ENCODE data around the gene EFR3B. TPM values are rescaled to one million over a fixed set of nuclear protein-coding genes. Genes with fewer than 3 reads are reported as not detected.

EFR3B gene
- total and polyA plus RNA-seq, 10 of the 15 experiments (the other 5 are each of a cell fraction or from before 2014, with no cell fraction given), result 0.12 to 3.9 (median 1.8) TPM

DNA sequence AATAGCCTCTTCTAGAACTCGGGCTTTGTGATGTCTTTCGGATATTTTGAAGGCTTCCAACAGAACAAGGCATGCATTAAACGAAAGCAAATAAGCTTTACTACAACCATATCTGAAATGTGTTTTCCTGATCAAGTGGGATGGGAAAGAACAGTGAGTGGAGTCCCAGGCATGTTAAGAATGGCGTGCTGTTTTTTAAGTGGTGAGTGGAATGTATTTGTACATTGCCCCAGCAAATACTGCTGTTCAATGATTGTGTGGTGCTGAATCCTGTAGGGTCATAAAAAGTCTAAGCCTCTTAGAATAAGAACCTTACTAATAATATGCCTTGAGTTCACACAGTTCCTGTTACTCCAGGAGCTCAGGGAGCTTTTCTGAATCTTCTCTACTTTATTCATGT, 74.0 kb downstream of the EFR3B start:
- H3K36me3 ChIP-seq (ENCODE audit: control insufficient read depth in 2 of 2, insufficient read depth in 2 of 2, low read length in 1 of 2), result no peaks in the 10 kb centered on the region
- H4K20me1 ChIP-seq (ENCODE audit: control insufficient read depth, insufficient read depth), result no peaks in the 10 kb centered on the region
- no peaks in the 10 kb centered on the region for H3K9me3 ChIP-seq (replicated peaks; ENCODE audit: control insufficient read depth, insufficient read depth, low read length)
- DNase-seq (ENCODE audit: low read depth, low spot score) (no peak), ATAC-seq (no peak), FAIRE-seq (no peak)
- no peaks in the 10 kb centered on the region for H3K79me2 ChIP-seq (ENCODE audit: control insufficient read depth, insufficient read depth, low read length)
- no peak overlapping the region for H3K27ac ChIP-seq (ENCODE audit: control insufficient read depth, insufficient read depth)
- no peak overlapping the region for H2AFZ ChIP-seq (ENCODE audit: control insufficient read depth, low read depth, low read length)
- ChIA-PET CTCF (interaction anchor here (0.6 kb wide), 1 partner anchor 139 kb away, joined by 3 read pairs; no protein-coding TSS in a partner anchor), POLR2A (no interaction called here), SMC1A (ENCODE audit: uncharacterized antibody, unreplicated experiment) (interaction anchor here (1.3 to 1.4 kb wide), 2 partner anchors 11 to 207 kb away, joined by 4 read pairs; no protein-coding TSS in a partner anchor), RAD21 (ENCODE audit: unreplicated experiment) (interaction anchor here (0.6 to 1.0 kb wide), 2 partner anchors 14 to 295 kb away, joined by 3 read pairs; no protein-coding TSS in a partner anchor)
- intact Hi-C loops (cut with micrococcal nuclease; ENCODE audit: unreplicated experiment) (no loop called here), in situ Hi-C loops (cut with MboI) (no loop called here)
- BruUV-seq (replicated peaks), result no TSS peak
- H3K4me2 ChIP-seq (ENCODE audit: control insufficient read depth, insufficient read depth), result no peak overlapping the region
- WGBS (ENCODE audit: insufficient coverage, insufficient replicate concordance, low lambda C conversion rate, missing lambda C conversion rate), result 75% methylated on average over 4 of the region's 4 CpGs
- H3K9ac ChIP-seq (ENCODE audit: control insufficient read depth, insufficient read depth, low read length), result no peak overlapping the region
- TF ChIP-seq WRNIP1 (IDR thresholded peaks at IDR 0.05; ENCODE audit: borderline replicate concordance, low read depth, low read length), result no peak
- TF ChIP-seq, protein P1, sequence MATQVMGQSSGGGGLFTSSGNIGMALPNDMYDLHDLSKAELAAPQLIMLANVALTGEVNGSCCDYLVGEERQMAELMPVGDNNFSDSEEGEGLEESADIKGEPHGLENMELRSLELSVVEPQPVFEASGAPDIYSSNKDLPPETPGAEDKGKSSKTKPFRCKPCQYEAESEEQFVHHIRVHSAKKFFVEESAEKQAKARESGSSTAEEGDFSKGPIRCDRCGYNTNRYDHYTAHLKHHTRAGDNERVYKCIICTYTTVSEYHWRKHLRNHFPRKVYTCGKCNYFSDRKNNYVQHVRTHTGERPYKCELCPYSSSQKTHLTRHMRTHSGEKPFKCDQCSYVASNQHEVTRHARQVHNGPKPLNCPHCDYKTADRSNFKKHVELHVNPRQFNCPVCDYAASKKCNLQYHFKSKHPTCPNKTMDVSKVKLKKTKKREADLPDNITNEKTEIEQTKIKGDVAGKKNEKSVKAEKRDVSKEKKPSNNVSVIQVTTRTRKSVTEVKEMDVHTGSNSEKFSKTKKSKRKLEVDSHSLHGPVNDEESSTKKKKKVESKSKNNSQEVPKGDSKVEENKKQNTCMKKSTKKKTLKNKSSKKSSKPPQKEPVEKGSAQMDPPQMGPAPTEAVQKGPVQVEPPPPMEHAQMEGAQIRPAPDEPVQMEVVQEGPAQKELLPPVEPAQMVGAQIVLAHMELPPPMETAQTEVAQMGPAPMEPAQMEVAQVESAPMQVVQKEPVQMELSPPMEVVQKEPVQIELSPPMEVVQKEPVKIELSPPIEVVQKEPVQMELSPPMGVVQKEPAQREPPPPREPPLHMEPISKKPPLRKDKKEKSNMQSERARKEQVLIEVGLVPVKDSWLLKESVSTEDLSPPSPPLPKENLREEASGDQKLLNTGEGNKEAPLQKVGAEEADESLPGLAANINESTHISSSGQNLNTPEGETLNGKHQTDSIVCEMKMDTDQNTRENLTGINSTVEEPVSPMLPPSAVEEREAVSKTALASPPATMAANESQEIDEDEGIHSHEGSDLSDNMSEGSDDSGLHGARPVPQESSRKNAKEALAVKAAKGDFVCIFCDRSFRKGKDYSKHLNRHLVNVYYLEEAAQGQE (IDR thresholded peaks at IDR 0.05; ENCODE audit: low read depth, low read length), result peak; percentile 62; the same call in 1 of the 2 replicates
- H3K4me3 ChIP-seq, result no peak overlapping the region
- H3K27me3 ChIP-seq (replicated peaks in 1 of 2; ENCODE audit: control insufficient read depth in 2 of 2, insufficient read depth in 2 of 2, low read length in 1 of 2), result no peaks in the 10 kb centered on the region; a peak in 1 of 4 replicates
- no peaks in the 10 kb centered on the region for H3K4me1 ChIP-seq (ENCODE audit: control insufficient read depth, insufficient read depth, low read length)

DNA sequence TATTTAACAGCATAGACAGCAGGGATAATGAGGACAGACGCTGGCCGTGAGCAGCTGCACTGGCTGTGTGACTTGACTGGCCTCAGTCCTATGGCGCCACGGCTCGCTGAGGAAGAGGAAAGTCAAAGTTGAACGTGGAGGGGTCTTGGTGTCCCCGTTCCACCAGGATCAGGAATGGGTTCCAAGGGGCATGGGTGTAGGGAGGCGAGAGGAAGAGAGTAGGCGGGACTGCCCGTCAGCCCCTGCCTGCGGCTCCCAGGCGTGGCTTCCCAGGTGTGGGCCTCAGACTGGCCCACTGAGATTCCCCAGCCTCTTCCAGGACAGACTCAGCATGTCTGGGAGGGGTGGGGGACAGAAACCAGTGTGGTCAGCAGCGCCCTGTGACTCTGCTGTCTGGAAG, 75.1 kb downstream of the EFR3B start:
- Histone ChIP-seq H3K27me3 (replicated peaks in 1 of 2; ENCODE audit: control insufficient read depth in 2 of 2, insufficient read depth in 2 of 2, low read length in 1 of 2) (no peaks in the 10 kb centered on the region; a peak in 1 of 4 replicates), H2AFZ (ENCODE audit: control insufficient read depth, low read depth, low read length) (no peak overlapping the region), H3K4me1 (ENCODE audit: control insufficient read depth, insufficient read depth, low read length) (no peaks in the 10 kb centered on the region), H3K79me2 (ENCODE audit: control insufficient read depth, insufficient read depth, low read length) (no peaks in the 10 kb centered on the region), H3K9ac (ENCODE audit: control insufficient read depth, insufficient read depth, low read length) (no peak overlapping the region), H3K9me3 (replicated peaks; ENCODE audit: control insufficient read depth, insufficient read depth, low read length) (no peaks in the 10 kb centered on the region), H3K4me3 (no peak overlapping the region), H4K20me1 (ENCODE audit: control insufficient read depth, insufficient read depth) (no peaks in the 10 kb centered on the region), H3K27ac (ENCODE audit: control insufficient read depth, insufficient read depth) (no peak overlapping the region), H3K36me3 (ENCODE audit: control insufficient read depth in 2 of 2, insufficient read depth in 2 of 2, low read length in 1 of 2) (no peaks in the 10 kb centered on the region), H3K4me2 (ENCODE audit: control insufficient read depth, insufficient read depth) (no peak overlapping the region)
- ChIA-PET SMC1A (ENCODE audit: uncharacterized antibody, unreplicated experiment) (no interaction called here), CTCF (no interaction called here), POLR2A (no interaction called here), RAD21 (ENCODE audit: unreplicated experiment) (no interaction called here)
- ATAC-seq, result no peak
- intact Hi-C loops (cut with micrococcal nuclease; ENCODE audit: unreplicated experiment), result no loop called here
- in situ Hi-C loops (cut with MboI), result no loop called here
- no peak for FAIRE-seq
- BruUV-seq (replicated peaks), result no TSS peak
- WGBS (ENCODE audit: insufficient coverage, insufficient replicate concordance, low lambda C conversion rate, missing lambda C conversion rate), result 71% methylated on average over 12 of the region's 13 CpGs
- no peak for DNase-seq (ENCODE audit: low read depth, low spot score)
- TF ChIP-seq FOXM1 (IDR thresholded peaks at IDR 0.05; ENCODE audit: low read depth, low read length) (no peak), ZBED1 (IDR thresholded peaks at IDR 0.05; ENCODE audit: borderline replicate concordance) (no peak), RB1 (IDR thresholded peaks at IDR 0.05; ENCODE audit: borderline replicate concordance) (no peak), PAX5 (IDR thresholded peaks at IDR 0.05; ENCODE audit: borderline replicate concordance, low read depth, low read length) (no peak), SRF (IDR thresholded peaks at IDR 0.05; ENCODE audit: low read depth in 2 of 2, low read length in 2 of 2) (no peak), BACH1 (IDR thresholded peaks at IDR 0.05; ENCODE audit: borderline replicate concordance) (no peak), BHLHE40 (IDR thresholded peaks at IDR 0.05; ENCODE audit: borderline replicate concordance in 1 of 2, low read depth in 2 of 2, low read length in 1 of 2) (no peak), RFX5 (IDR thresholded peaks at IDR 0.05; ENCODE audit: low read depth, low read length) (no peak), FOS (IDR thresholded peaks at IDR 0.05; ENCODE audit: borderline replicate concordance, extremely low read depth, insufficient read length) (no peak), HDAC6 (IDR thresholded peaks at IDR 0.05; ENCODE audit: unreplicated experiment) (no peak), ZNF384 (IDR thresholded peaks at IDR 0.05; ENCODE audit: borderline replicate concordance, low read depth, low read length) (no peak)
- TF ChIP-seq, protein P2, sequence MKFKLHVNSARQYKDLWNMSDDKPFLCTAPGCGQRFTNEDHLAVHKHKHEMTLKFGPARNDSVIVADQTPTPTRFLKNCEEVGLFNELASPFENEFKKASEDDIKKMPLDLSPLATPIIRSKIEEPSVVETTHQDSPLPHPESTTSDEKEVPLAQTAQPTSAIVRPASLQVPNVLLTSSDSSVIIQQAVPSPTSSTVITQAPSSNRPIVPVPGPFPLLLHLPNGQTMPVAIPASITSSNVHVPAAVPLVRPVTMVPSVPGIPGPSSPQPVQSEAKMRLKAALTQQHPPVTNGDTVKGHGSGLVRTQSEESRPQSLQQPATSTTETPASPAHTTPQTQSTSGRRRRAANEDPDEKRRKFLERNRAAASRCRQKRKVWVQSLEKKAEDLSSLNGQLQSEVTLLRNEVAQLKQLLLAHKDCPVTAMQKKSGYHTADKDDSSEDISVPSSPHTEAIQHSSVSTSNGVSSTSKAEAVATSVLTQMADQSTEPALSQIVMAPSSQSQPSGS (IDR thresholded peaks at IDR 0.05; ENCODE audit: low read length), result no peak
